GM23248 (cell line): ENCODE data around the gene KLHL22. TPM values are rescaled to one million over a fixed set of nuclear protein-coding genes. Genes with fewer than 3 reads are reported as not detected.
"Not testable (repeated sequence)": the region's sequence is repeated elsewhere in the genome, so short reads cannot be mapped to it uniquely, and the experiment has no call there.

Source experiments
- DNase-seq: peaks from one replicate; pipeline ENCODE4 v3.0.0-alpha.2; 2015
- H2AFZ ChIP-seq: fragments of 200-600 bp; sonication (generic); 2 replicates; pipeline ENCODE4 v1.6.1; 2016; ENCODE audit warnings: antibody characterized with exemption
- H3F3A ChIP-seq: fragments of 200-600 bp; sonication (generic); 2 replicates; pipeline ENCODE4 v1.6.1; 2016; ENCODE audit warnings: mild to moderate bottlenecking, antibody characterized with exemption, mixed run types; ENCODE audit not compliant: insufficient read depth
- H3K27ac ChIP-seq: fragments of 200-600 bp; sonication (generic); 2 replicates; pipeline ENCODE4 v1.5.1; 2016; ENCODE audit warnings: mild to moderate bottlenecking
- H3K27me3 ChIP-seq: fragments of 200-600 bp; sonication (generic); replicated peaks from 2 replicates; pipeline ENCODE4 v1.6.1; 2016; ENCODE audit warnings: mild to moderate bottlenecking; ENCODE audit not compliant: insufficient read depth
- H3K36me3 ChIP-seq: fragments of 200-600 bp; sonication (generic); 2 replicates; pipeline ENCODE4 v1.6.1; 2016; ENCODE audit warnings: low read depth, mild to moderate bottlenecking
- H3K4me1 ChIP-seq: fragments of 200-600 bp; sonication (generic); 2 replicates; pipeline ENCODE4 v1.6.1; 2016; ENCODE audit warnings: mild to moderate bottlenecking; ENCODE audit not compliant: insufficient read depth
- H3K4me2 ChIP-seq: fragments of 200-600 bp; sonication (generic); one replicate; pipeline ENCODE4 v1.6.1; 2016; ENCODE audit warnings: mild to moderate bottlenecking; ENCODE audit not compliant: unreplicated experiment
- H3K4me3 ChIP-seq: fragments of 200-600 bp; sonication (generic); 2 replicates; pipeline ENCODE4 v1.5.1; 2016; ENCODE audit warnings: mild to moderate bottlenecking
- H3K79me2 ChIP-seq: fragments of 200-600 bp; sonication (generic); 2 replicates; pipeline ENCODE4 v1.6.1; 2016; ENCODE audit warnings: mild to moderate bottlenecking; ENCODE audit not compliant: insufficient read depth
- H3K9ac ChIP-seq: fragments of 200-600 bp; sonication (generic); 2 replicates; pipeline ENCODE4 v1.6.1; 2016; ENCODE audit warnings: mild to moderate bottlenecking
- H3K9me2 ChIP-seq: fragments of 200-600 bp; sonication (generic); 2 replicates; pipeline ENCODE4 v1.6.1; 2016; ENCODE audit warnings: mixed run types, mild to moderate bottlenecking, moderate library complexity; ENCODE audit not compliant: insufficient read depth
- H3K9me3 ChIP-seq: fragments of 200-600 bp; sonication (generic); one replicate; pipeline ENCODE4 v1.6.1; 2017; ENCODE audit warnings: low read depth
- H4K20me1 ChIP-seq: fragments of 200-600 bp; sonication (generic); 2 replicates; pipeline ENCODE4 v1.6.0; 2016; ENCODE audit not compliant: insufficient read depth
- EZH2 ChIP-seq: fragments of 200-600 bp; sonication (generic); IDR thresholded peaks from 2 replicates; pipeline ENCODE4 v1.6.1; 2018; ENCODE audit warnings: antibody characterized with exemption, mild to moderate bottlenecking; ENCODE audit not compliant: insufficient read depth, poor library complexity, severe bottlenecking
- EZH2phosphoT487 ChIP-seq: fragments of 200-600 bp; sonication (generic); IDR thresholded peaks from 2 replicates; pipeline ENCODE4 v1.6.1; 2018; ENCODE audit warnings: antibody characterized with exemption, moderate library complexity, mild to moderate bottlenecking, low read depth; ENCODE audit not compliant: insufficient read depth
- WGBS, 2 experiments: methylation state at CpG; one replicate each; pipeline ENCODE4 v1.1.6; 2015 to 2017; ENCODE audit warnings: low lambda C conversion rate in 2 of 2, low coverage in 1 of 2; ENCODE audit errors: missing lambda C conversion rate in 2 of 2; 5-methylcytosine and 5-hydroxymethylcytosine counted together
- in situ Hi-C: fragments of 300-500 bp; cut with MboI; formaldehyde crosslinking; loops from 2 replicates; pipeline ENCODE4 v1.15.0; 2020
- polyA plus RNA-seq: library from polyadenylated mRNA; unstranded; fragments of >200 nt; fragmentation: Nextera tagmentation; extraction: Ambion mirVana; gene quantifications from 2 replicates; pipeline ENCODE4 v1.2.1, GENCODE V29; 2016
- total RNA-seq: library from RNA; depleted of rRNA; stranded (reverse); fragments of >200 nt; shearing (Covaris generic); gene quantifications from 2 replicates; pipeline ENCODE4 v1.2.3, GENCODE V29; 2014

Gene KLHL22
- total and polyA plus RNA-seq, 2 experiments from 2014 or later = 19.0 to 41.3 TPM

DNA sequence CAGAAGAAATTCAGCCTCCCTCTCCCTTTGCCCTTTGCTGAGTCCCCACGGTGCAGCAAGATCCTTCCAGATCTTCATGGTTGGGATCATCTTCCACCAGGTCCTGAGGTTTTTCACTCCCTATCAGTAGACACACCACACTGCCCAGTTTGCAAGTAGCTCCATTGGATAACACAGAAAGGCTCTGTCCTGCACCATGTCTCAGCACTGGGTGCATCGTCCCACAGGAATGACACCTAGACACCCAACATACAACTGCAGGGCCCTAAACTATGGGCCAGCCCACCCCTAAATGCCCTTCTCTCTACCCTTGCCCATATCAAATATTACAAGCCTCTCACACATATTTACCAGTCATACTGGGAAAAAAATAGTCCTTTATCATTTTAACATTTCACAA, 9.4 kb downstream of the KLHL22 start:
- in situ Hi-C loops = no loop called here
- Histone ChIP-seq H4K20me1 (no peaks in the 10 kb centered on the region), H3K4me2 (no peak overlapping the region), H3K4me3 (no peak overlapping the region), H3K79me2 (peaks cover 90% of the 10 kb centered on the region), H3K9ac (peak overlapping the region; percentile 2; the same call in 1 of the 2 replicates), H3K36me3 (no peaks in the 10 kb centered on the region; the same call in 1 of the 2 replicates), H3K9me3 (no peaks in the 10 kb centered on the region), H3F3A (peaks cover 5% of the 10 kb centered on the region; the same call in 1 of the 2 replicates), H3K27ac (peak overlapping the region; percentile 33), H3K4me1 (peaks cover 10% of the 10 kb centered on the region), H3K9me2 (no peaks in the 10 kb centered on the region), H2AFZ (no peak overlapping the region), H3K27me3 (no peaks in the 10 kb centered on the region)
- WGBS, 2 experiments = 58 to 64% methylated on average over 2 of the region's 2 CpGs
- no peak for TF ChIP-seq EZH2
- no peak for TF ChIP-seq EZH2phosphoT487
- peak; percentile 45 for DNase-seq

DNA sequence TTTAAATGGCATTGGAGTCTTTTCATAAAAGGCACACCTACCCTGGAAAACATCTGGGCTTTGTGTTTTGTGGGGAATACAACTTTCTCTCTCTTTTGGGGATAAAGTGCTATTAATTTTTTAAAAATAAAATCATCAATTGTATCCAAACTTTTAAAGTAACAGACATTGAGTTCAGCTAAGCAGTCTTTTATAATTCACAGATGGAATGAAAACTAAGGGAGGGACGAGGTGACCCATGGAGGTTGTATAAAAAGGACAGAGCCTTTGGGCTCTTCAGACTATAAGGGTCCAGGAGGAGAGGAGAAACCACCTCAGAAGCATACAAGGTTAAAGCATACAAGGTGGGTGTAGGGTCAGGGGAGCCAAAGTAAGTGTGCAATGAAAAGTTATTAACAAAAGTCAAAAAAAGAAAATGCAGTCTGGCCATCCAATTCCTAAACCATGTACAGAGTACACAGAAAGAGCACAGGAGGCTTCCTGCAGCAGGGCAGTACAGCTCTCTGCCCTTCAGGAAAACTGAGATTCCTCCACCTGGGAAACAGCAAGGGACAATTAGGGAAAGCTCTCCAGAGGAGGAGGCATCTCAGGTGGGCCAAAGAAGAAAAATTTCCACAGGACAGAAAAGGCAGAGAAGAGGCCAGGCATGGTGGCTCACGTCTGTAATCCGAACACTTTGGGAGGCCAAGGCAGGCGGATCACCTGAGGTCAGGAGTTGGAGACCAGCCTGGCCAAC, 10.5 kb downstream of the KLHL22 start:
- Histone ChIP-seq H3K4me2 (no peak overlapping the region), H3K36me3 (no peaks in the 10 kb centered on the region; the same call in 1 of the 2 replicates), H2AFZ (no peak overlapping the region), H3K4me3 (no peak overlapping the region), H3K27me3 (no peaks in the 10 kb centered on the region), H3K9ac (no peak overlapping the region), H3K27ac (no peak overlapping the region), H3K9me2 (no peaks in the 10 kb centered on the region), H3K4me1 (peaks cover 10% of the 10 kb centered on the region), H3K9me3 (no peaks in the 10 kb centered on the region), H3F3A (peaks cover 9% of the 10 kb centered on the region; the same call in 1 of the 2 replicates), H3K79me2 (peaks cover 87% of the 10 kb centered on the region), H4K20me1 (no peaks in the 10 kb centered on the region)
- no peak for DNase-seq
- 91 to 94% methylated on average over 4 of the region's 4 CpGs for WGBS, 2 experiments
- TF ChIP-seq EZH2phosphoT487 = no peak
- no peak for TF ChIP-seq EZH2
- in situ Hi-C loops = no loop called here

DNA sequence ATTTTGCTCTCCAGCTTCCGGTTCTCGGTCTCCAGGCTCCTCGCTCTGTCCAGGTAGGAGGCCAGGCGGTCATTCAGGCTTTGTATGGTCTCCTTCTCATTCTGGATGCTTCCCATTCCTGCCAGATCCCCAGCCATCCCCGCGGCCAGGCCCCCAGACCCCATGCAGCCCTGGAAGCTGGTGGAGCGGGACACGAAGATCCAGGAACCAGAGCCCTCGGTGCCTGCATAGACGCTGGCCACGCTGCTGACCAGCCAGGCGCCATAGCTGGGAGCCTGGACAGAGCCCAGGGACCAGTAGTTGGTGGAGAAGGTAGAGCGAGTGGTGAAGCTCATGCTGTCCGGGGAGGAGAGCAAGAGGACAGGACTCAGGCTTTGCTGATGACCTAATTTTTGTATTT, 11.8 kb downstream of the KLHL22 start:
- no peaks in the 10 kb centered on the region for H4K20me1 ChIP-seq
- DNase-seq = no peak
- H3K79me2 ChIP-seq = peaks cover 81% of the 10 kb centered on the region
- H3K4me2 ChIP-seq = no peak overlapping the region
- H3K9me3 ChIP-seq = no peaks in the 10 kb centered on the region
- no peak overlapping the region for H2AFZ ChIP-seq
- WGBS, 2 experiments = 94 to 97% methylated on average over 14 of the region's 14 CpGs
- no peaks in the 10 kb centered on the region for H3K27me3 ChIP-seq
- H3K9me2 ChIP-seq = no peaks in the 10 kb centered on the region
- in situ Hi-C loops = no loop called here
- no peak for TF ChIP-seq EZH2phosphoT487
- TF ChIP-seq EZH2 = no peak
- H3K4me1 ChIP-seq = peaks cover 10% of the 10 kb centered on the region
- no peak overlapping the region for H3K4me3 ChIP-seq
- H3K27ac ChIP-seq = no peak overlapping the region
- H3K9ac ChIP-seq = no peak overlapping the region
- H3F3A ChIP-seq = peaks cover 9% of the 10 kb centered on the region; the same call in 1 of the 2 replicates
- H3K36me3 ChIP-seq = no peaks in the 10 kb centered on the region; the same call in 1 of the 2 replicates

DNA sequence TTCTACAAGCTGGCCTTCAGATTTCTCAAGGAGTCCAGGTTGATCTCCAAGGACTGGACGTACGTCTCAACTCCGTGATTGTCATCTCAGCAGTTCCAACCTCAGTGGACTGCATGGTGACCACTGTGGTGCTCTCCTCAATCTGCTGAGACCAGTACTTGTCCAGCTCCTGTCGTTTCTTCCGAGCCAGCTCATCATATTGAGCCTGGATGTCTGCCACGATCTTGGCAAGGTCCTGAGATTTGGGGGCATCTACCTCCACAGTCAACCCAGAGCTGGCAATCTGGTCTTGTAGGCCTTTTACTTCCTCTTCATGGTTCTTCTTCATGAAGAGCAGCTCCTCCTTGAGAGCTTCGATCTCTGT, 12.5 kb downstream of the KLHL22 start:
- H4K20me1 ChIP-seq, DNase-seq, H3F3A ChIP-seq, H3K27ac ChIP-seq, H3K9me3 ChIP-seq, H2AFZ ChIP-seq, H3K9me2 ChIP-seq, H3K36me3 ChIP-seq, H3K4me1 ChIP-seq, H3K4me3 ChIP-seq, H3K9ac ChIP-seq, H3K27me3 ChIP-seq, in situ Hi-C loops, H3K4me2 ChIP-seq: not testable (repeated sequence)
- WGBS, 2 experiments = 90 to 93% methylated on average over 7 of the region's 7 CpGs
- H3K79me2 ChIP-seq = peaks cover 74% of the 10 kb centered on the region
